ENCODE results near the gene TTC7B.
"Not testable (repeated sequence)": the region's sequence is repeated elsewhere in the genome, so short reads cannot be mapped to it uniquely, and the experiment has no call there.

The TTC7B gene

GRCh38 chr14:90844321-90844720 is 28.1 kb upstream of the TTC7B start:
- TF ChIP-seq MYC (IDR thresholded peaks at IDR 0.05; ENCODE audit: low read depth, low read length): no peak
- TF ChIP-seq CTCF (IDR thresholded peaks at IDR 0.05; ENCODE audit: low read depth, low read length): no peak
- H3K4me3 ChIP-seq (ENCODE audit: low read depth, low read length): no peak overlapping the region
- no peak for DNase-seq (ENCODE audit: low read depth)

GRCh38 chr14:90842726-90843125 is 26.5 kb upstream of the TTC7B start:
- H3K4me3 ChIP-seq (ENCODE audit: low read depth, low read length): no peak overlapping the region
- TF ChIP-seq CTCF (IDR thresholded peaks at IDR 0.05; ENCODE audit: low read depth, low read length): no peak
- TF ChIP-seq MYC (IDR thresholded peaks at IDR 0.05; ENCODE audit: low read depth, low read length): peak; percentile 40; the same call in 1 of the 2 replicates
- peak; percentile 59 for TF ChIP-seq MAX (IDR thresholded peaks at IDR 0.05; ENCODE audit: low read depth, low read length)
- TF ChIP-seq POLR2A (IDR thresholded peaks at IDR 0.05; ENCODE audit: extremely low read depth, insufficient read length): no peak
- DNase-seq (ENCODE audit: low read depth): peak; percentile 52

GRCh38 chr14:90840667-90841066 is 24.4 kb upstream of the TTC7B start:
- not testable (repeated sequence) for DNase-seq (ENCODE audit: low read depth); H3K4me3 ChIP-seq (ENCODE audit: low read depth, low read length)

- no peak for TF ChIP-seq CTCF (IDR thresholded peaks at IDR 0.05; ENCODE audit: low read depth, low read length)
- no peak for TF ChIP-seq MAX (IDR thresholded peaks at IDR 0.05; ENCODE audit: low read depth, low read length)
- no peak for TF ChIP-seq MYC (IDR thresholded peaks at IDR 0.05; ENCODE audit: low read depth, low read length)
- TF ChIP-seq POLR2A (IDR thresholded peaks at IDR 0.05; ENCODE audit: extremely low read depth, insufficient read length): no peak
- no peak for DNase-seq (ENCODE audit: low read depth)
- no peak overlapping the region for H3K4me3 ChIP-seq (ENCODE audit: low read depth, low read length)
Measured at GRCh38 chr14:90839889-90840266, 23.6 kb upstream of the TTC7B start.

- TF ChIP-seq CTCF (IDR thresholded peaks at IDR 0.05; ENCODE audit: low read depth, low read length) (no peak), MYC (IDR thresholded peaks at IDR 0.05; ENCODE audit: low read depth, low read length) (no peak)
- no peak for DNase-seq (ENCODE audit: low read depth)
- H3K4me3 ChIP-seq (ENCODE audit: low read depth, low read length): no peak overlapping the region
Measured at GRCh38 chr14:90839024-90839888, 23.0 kb upstream of the TTC7B start.

GRCh38 chr14:90838531-90838930 is 22.3 kb upstream of the TTC7B start:
- H3K4me3 ChIP-seq (ENCODE audit: low read depth, low read length); DNase-seq (ENCODE audit: low read depth): not testable (repeated sequence)

GRCh38 chr14:90837355-90837754 is 21.1 kb upstream of the TTC7B start:
- no peak overlapping the region for H3K4me3 ChIP-seq (ENCODE audit: low read depth, low read length)
- TF ChIP-seq CTCF (IDR thresholded peaks at IDR 0.05; ENCODE audit: low read depth, low read length) (no peak), POLR2A (IDR thresholded peaks at IDR 0.05; ENCODE audit: extremely low read depth, insufficient read length) (no peak)
- no peak for DNase-seq (ENCODE audit: low read depth)

Measured in NB4 (cell line).